GM20000 (cell line): Measurements from ENCODE around the gene PRKAG2.

Experiments
- DNase-seq: peaks from one replicate; pipeline ENCODE4 v3.0.0; 2012; ENCODE audit warnings: low spot score
- CTCF ChIP-seq: IDR thresholded peaks from 2 replicates; pipeline ENCODE4 v1.5.1; 2012; ENCODE audit warnings: mild to moderate bottlenecking, control low read depth; ENCODE audit errors: extremely low read depth, missing control alignments

PRKAG2 gene

DNA sequence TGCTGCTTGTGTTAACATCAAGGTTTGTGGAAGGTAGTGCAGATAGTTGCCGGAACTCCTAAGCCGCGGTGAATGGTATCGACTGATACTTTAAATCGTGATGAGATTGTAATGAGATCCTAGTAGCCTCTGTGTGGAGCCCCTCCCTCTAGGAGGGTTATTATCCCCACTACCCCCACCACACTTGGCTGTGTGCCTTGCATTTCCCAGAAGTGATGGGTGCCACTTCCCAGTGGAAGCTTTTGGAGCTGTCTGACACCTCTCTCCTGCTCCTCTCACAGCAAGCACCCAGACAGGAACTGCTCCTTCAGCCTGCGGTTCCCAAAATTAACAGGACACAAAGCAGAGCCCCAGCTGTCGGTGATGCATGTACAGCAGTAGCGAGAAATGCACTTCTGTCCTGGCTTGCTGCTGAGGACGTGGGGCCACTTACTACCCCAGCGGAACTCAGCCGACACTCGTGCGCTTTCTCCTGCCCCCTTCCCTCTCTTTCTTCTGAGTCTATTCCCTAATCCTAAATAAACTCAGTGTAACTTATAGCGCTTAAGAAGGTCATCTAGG is 52.5 kb downstream of the PRKAG2 start:
- no peak for TF ChIP-seq CTCF
- DNase-seq, result no peak

- DNase-seq, result no peak
- TF ChIP-seq CTCF, result no peak
Measured at GRCh38 chr7:151823566-151824372, 53.1 kb downstream of the PRKAG2 start.

DNA sequence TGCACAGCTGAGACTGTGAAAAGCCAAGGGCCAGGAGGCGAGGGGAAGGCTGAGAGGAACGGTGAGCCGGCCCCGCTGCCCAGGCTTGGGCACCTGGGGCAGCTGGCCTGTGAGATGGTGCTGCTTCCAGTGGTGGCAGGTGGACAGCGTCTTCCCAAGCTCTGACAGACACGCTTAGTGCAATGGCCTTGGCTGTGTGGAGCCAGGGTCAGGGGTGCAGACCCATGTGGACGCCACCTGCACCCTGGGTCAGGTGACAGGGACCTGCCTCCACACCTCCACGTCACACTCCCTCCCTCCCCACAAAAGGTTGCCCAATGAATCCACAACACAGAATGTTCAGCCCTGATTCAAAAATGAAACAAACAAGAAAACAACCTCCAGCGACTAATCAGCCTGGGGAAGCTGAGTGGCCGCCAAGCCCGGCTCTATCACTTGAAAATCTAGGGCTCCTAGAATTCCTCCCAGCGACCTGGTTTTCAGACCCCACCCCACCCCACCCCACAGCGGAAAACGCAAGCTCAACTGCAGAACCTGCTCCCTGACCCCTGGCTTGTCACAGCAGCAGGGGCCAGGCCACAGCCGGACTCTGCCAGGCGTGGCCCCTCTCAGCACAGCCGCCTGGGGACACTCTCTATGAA is 54.3 kb downstream of the PRKAG2 start:
- DNase-seq, result no peak
- TF ChIP-seq CTCF, result no peak

- no peak for DNase-seq
- no peak for TF ChIP-seq CTCF
Measured at GRCh38 chr7:151821806-151822540, 54.9 kb downstream of the PRKAG2 start.

DNA sequence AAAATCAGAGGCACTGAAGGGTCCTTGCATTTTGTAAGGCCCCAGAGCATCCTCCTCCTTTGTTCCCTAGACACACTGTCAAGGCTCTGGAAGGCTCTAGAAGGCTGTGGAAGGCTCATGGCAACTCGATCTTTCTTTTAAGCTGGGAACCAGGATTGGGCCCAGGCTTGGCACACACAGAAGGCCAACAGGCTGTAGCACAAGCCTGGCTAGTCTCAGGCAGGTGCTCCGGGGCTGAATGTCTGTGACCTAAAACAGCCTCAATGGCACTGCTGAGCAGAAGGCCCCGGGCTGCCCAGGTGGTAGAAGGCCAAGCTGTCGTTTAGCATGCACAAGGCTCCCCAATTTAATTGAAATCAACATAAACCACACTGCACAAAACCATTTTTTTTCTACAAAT is 55.7 kb downstream of the PRKAG2 start:
- no peak for DNase-seq
- TF ChIP-seq CTCF, result no peak

DNA sequence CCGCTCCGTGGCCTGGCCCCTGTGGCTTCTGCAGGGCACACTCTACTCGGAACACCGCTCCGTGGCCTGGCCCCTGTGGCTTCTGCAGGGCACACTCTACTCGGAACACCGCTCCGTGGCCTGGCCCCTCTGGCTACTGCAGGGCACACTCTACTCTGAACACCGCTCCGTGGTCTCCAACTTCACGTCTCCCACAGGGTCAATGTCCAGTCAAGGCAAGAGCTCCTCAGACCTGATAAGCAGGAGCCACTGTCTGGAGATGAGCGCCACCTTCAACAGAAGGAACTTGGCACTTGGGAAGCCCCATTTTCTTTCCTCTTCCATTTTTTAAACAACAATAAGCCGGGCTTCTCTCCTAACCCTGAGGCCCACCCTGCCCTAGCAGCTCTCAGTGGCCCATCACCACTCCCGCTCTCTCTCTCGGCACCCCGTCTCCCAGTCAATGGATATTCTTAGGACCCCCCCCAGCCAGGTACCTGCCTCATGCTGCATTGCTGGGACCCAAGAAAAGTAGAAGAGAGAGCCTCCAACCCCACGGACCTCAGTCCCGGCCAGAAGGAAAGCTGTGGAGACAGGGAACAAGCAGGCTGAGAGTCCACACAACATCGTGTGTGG is 56.3 kb downstream of the PRKAG2 start:
- no peak for TF ChIP-seq CTCF
- DNase-seq, result no peak
